Prostate gland (tissue), 2 donors: ENCODE data around the gene RILPL1. TPM values are rescaled to one million over a fixed set of nuclear protein-coding genes. Genes with fewer than 3 reads are reported as not detected.

Source experiments
- DNase-seq: peaks from one replicate; pipeline ENCODE4 v3.0.0-alpha.2; 2019; ENCODE audit warnings: low spot score
- H3K27ac ChIP-seq, 2 donors: fragments of 200-600 bp; sonication (generic); 2 replicates each; pipeline ENCODE4 v1.5.1; 2017 to 2019
- H3K27me3 ChIP-seq: fragments of 200-600 bp; sonication (generic); replicated peaks from 2 replicates; pipeline ENCODE4 v1.5.1; 2019; ENCODE audit not compliant: insufficient read depth
- H3K36me3 ChIP-seq, 2 donors: fragments of 200-600 bp; sonication (generic); 1 replicate in 1 of 2; 2 replicates in 1 of 2; pipeline versions ENCODE4 v1.5.1 to v1.8.1; 2017 to 2019
- H3K4me1 ChIP-seq: fragments of 200-600 bp; sonication (generic); replicated peaks from 2 replicates; pipeline ENCODE4 v1.5.1; 2019
- H3K4me3 ChIP-seq, 2 donors: fragments of 200-600 bp; sonication (generic); 2 replicates each; pipeline ENCODE4 v1.5.1; 2017 to 2019
- H3K9me3 ChIP-seq: fragments of 200-600 bp; sonication (generic); 2 replicates; pipeline ENCODE4 v1.5.1; 2017
- CTCF ChIP-seq, 4 experiments: fragments of 200-600 bp in 2 of 4; fragments of 450-650 bp in 2 of 4; sonication (generic) in 2 of 4; IDR thresholded peaks; 1 replicate in 3 of 4; 2 replicates in 1 of 4; pipeline ENCODE4 v1.5.1; 2016 to 2019; ENCODE audit warnings: antibody characterized with exemption in 4 of 4, mild to moderate bottlenecking in 2 of 4, moderate library complexity in 2 of 4
- POLR2A ChIP-seq: fragments of 450-650 bp; IDR thresholded peaks from one replicate; pipeline ENCODE4 v1.6.1; 2016; ENCODE audit warnings: antibody characterized with exemption, mild to moderate bottlenecking
- POLR2AphosphoS5 ChIP-seq: sonication (generic); formaldehyde crosslinking; IDR thresholded peaks from one replicate; pipeline ENCODE4 v1.6.1; 2017; ENCODE audit warnings: antibody characterized with exemption
- WGBS: methylation state at CpG from one replicate; pipeline ENCODE4 v1.1.5; 2018; 5-methylcytosine and 5-hydroxymethylcytosine counted together
- intact Hi-C: fragments of 100-400 bp; cut with DNase I; formaldehyde crosslinking; loops from one replicate; pipeline ENCODE4 v1.14.2; 2022
- total RNA-seq, 2 donors: library from RNA; depleted of rRNA; stranded (reverse); fragments of >200 nt; gene quantifications; one replicate each; pipeline ENCODE4 v1.1.0, GENCODE V29; 2016

The RILPL1 gene
- total RNA-seq, 2 donors from 2014 or later = 8.6 to 25.7 TPM

DNA sequence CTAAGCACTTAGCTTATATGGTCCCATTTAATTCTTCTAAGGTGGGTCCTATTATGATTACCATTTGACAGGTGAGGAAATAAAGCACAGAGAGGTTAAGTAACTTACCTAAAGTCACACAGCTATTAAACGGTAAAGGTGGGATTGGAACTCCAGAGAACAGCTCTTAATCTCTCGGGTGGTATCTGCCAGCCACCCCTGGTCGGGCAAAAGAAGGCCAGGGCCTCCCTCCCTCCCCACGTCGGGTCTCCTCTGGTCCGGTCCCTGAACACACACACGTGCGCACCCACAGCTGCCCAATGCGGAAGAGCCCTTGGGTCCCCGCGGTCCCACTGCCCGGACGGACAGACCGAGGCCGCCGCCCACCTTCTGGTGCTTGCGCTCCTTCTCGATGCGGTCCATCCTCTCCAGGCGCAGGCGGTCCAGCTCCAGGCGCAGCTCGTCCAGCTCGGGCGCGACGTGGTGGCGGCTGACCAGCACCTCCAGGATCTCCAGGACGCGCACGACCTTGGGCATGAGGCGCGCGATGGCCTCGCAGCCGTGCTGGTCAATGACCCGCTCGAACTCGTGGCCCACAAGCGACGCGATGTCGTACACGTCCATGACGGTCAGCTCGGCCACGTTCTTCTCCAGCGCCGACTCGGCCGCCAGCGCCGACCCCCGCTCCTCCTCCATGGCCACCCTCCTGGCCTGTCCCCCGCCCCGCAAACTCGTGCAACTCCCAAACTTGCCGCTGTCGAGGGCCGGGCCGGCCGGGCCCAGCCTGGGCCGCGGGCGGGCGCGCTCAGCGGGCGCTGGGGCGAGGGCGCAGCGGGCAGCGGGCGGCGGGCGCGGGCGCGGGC, 490 bp downstream of the RILPL1 start:
- 2% methylated on average over 79 of the region's 79 CpGs for WGBS
- H3K4me3 ChIP-seq = peak overlapping the region; percentile 76 to 80
- intact Hi-C loops = loop anchor here (5.0 kb wide), 2 partner anchors 49 to 141 kb away; partner anchors contain the start of gene TMED2
- H3K27me3 ChIP-seq = no peaks in the 10 kb centered on the region
- no peaks in the 10 kb centered on the region for H3K36me3 ChIP-seq
- no peaks in the 10 kb centered on the region for H3K9me3 ChIP-seq
- TF ChIP-seq POLR2AphosphoS5 (no peak), POLR2A (no peak), CTCF (IDR thresholded peaks at IDR 0.05) (no peak)
- DNase-seq = no peak
- H3K4me1 ChIP-seq = peaks cover 8% of the 10 kb centered on the region
- peak overlapping the region; percentile 62 to 70 for H3K27ac ChIP-seq

GRCh38 chr12:123532019-123532418, 1.5 kb downstream of the RILPL1 start:
- H3K27ac ChIP-seq = peak overlapping the region; percentile 40 to 70
- no peak for TF ChIP-seq POLR2A
- no peak for TF ChIP-seq CTCF (IDR thresholded peaks at IDR 0.05)
- no peak for TF ChIP-seq POLR2AphosphoS5
- no peaks in the 10 kb centered on the region for H3K36me3 ChIP-seq
- H3K4me1 ChIP-seq = peaks cover 8% of the 10 kb centered on the region
- peak overlapping the region in 1 of 2 donors; percentile 80 for H3K4me3 ChIP-seq
- intact Hi-C loops = loop anchor here (5.0 kb wide), 2 partner anchors 50 to 140 kb away; partner anchors contain the start of gene TMED2
- no peak for DNase-seq
- H3K9me3 ChIP-seq = no peaks in the 10 kb centered on the region
- WGBS = 8% methylated on average over 1 of the region's 1 CpG
- no peaks in the 10 kb centered on the region for H3K27me3 ChIP-seq

DNA sequence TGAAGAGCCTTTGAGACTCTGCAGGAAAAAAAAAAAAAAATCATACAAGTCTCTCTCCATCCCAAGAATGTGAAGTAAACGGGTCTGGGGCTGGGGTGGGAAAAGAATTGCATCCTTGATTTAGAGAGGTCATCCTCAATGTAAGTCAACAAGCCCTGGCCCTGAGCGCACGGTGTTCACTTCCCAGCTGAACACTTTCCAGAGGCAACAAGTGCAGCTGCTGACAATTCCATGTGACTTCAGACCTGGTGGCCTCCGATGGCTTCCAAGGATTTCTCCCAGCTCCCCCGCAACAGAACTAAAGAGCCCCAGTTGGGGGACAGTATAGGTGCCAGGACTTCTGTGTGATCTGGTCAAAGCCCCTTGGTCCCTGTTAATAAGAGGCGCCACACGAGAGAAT, 2.4 kb downstream of the RILPL1 start:
- no peaks in the 10 kb centered on the region for H3K9me3 ChIP-seq
- DNase-seq = no peak
- intact Hi-C loops = loop anchor here (5.0 kb wide), 2 partner anchors 51 to 139 kb away; partner anchors contain the start of gene TMED2
- TF ChIP-seq CTCF (IDR thresholded peaks at IDR 0.05) = no peak
- peak; percentile 26 for TF ChIP-seq POLR2AphosphoS5
- H3K4me3 ChIP-seq = no peak overlapping the region
- WGBS = 35% methylated on average over 7 of the region's 7 CpGs
- no peaks in the 10 kb centered on the region for H3K36me3 ChIP-seq
- H3K4me1 ChIP-seq = peaks cover 8% of the 10 kb centered on the region
- peak overlapping the region in 1 of 2 donors; percentile 70 for H3K27ac ChIP-seq
- H3K27me3 ChIP-seq = no peaks in the 10 kb centered on the region

DNA sequence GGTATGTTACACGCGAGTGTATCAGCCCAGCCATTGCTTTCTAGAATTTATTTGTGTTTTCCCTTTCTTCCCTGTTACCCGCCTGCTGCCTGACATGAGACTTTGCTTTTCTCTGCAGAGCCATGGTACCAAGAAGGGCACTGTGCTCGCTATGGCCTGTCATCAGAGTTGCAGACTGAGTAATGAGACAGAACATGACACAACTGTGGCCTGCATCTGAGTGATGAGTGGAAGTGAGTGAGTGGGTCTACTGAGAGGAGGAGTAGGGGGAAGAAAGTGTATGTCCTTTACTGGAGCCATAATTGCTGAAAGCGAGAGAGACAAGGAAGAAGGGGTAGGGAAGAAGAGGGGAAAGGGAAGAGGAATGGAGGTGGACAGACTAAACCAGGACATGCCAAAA, 2.9 kb downstream of the RILPL1 start:
- 85% methylated on average over 5 of the region's 5 CpGs for WGBS
- intact Hi-C loops = loop anchor here (5.0 kb wide), 2 partner anchors 52 to 138 kb away; partner anchors contain the start of gene TMED2
- DNase-seq = no peak
- Histone ChIP-seq H3K27ac (no peak overlapping the region), H3K4me3 (no peak overlapping the region), H3K4me1 (peaks cover 8% of the 10 kb centered on the region), H3K27me3 (no peaks in the 10 kb centered on the region), H3K9me3 (no peaks in the 10 kb centered on the region), H3K36me3 (no peaks in the 10 kb centered on the region)
- TF ChIP-seq POLR2A (no peak), CTCF (IDR thresholded peaks at IDR 0.05) (no peak), POLR2AphosphoS5 (no peak)
